CD14-positive monocyte (primary cell): ENCODE results near the gene DBN1. TPM values are rescaled to one million over a fixed set of nuclear protein-coding genes. Genes with fewer than 3 reads are reported as not detected.

Experiments
- DNase-seq, 3 donors: peaks; one replicate each; pipeline ENCODE4 v3.0.0-alpha.2; 2011 to 2022
- H2AFZ ChIP-seq: 2 replicates; pipeline ENCODE4 v1.6.0; 2012; ENCODE audit warnings: mild to moderate bottlenecking, low read depth, low read length, inconsistent platforms; ENCODE audit not compliant: insufficient read depth, poor library complexity, severe bottlenecking
- H3K27ac ChIP-seq, 2 donors: 1 replicate in 1 of 2; 2 replicates in 1 of 2; pipeline ENCODE4 v1.5.1; 2012 to 2013; ENCODE audit warnings: low read length in 2 of 2, control low read depth in 1 of 2, inconsistent platforms in 1 of 2, low read depth in 1 of 2, mild to moderate bottlenecking in 1 of 2
- H3K27me3 ChIP-seq, 2 donors: one replicate each; pipeline versions ENCODE4 v1.6.0 to v1.6.1; 2011 to 2013; ENCODE audit warnings: low read length in 2 of 2; ENCODE audit not compliant: control insufficient read depth in 2 of 2, insufficient read depth in 2 of 2
- H3K36me3 ChIP-seq, 2 donors: replicated peaks in 1 of 2; 1 replicate in 1 of 2; 2 replicates in 1 of 2; pipeline versions ENCODE4 v1.5.1 to v1.6.1; 2012 to 2013; ENCODE audit warnings: low read length in 2 of 2, control low read depth in 1 of 2, inconsistent platforms in 1 of 2, mild to moderate bottlenecking in 1 of 2; ENCODE audit not compliant: insufficient read depth in 2 of 2, control insufficient read depth in 1 of 2
- H3K4me1 ChIP-seq, 2 donors: 1 replicate in 1 of 2; 2 replicates in 1 of 2; pipeline versions ENCODE4 v1.5.1 to v1.6.1; 2012 to 2013; ENCODE audit warnings: low read length in 2 of 2, control low read depth in 1 of 2, inconsistent platforms in 1 of 2, mild to moderate bottlenecking in 1 of 2, moderate library complexity in 1 of 2; ENCODE audit not compliant: insufficient read depth in 2 of 2, control insufficient read depth in 1 of 2
- H3K4me2 ChIP-seq: replicated peaks from 2 replicates; pipeline ENCODE3; 2012; ENCODE audit warnings: low read length, moderate library complexity, mild to moderate bottlenecking; ENCODE audit not compliant: poor library complexity, severe bottlenecking; ENCODE audit errors: extremely low read depth
- H3K4me3 ChIP-seq, 3 experiments: fragments of 200-600 bp in 1 of 3; sonication (generic) in 1 of 3; replicated peaks in 1 of 3; 1 replicate in 2 of 3; 2 replicates in 1 of 3; pipeline ENCODE4 v1.5.1; 2011 to 2013; ENCODE audit warnings: low read length in 3 of 3, mild to moderate bottlenecking in 3 of 3, control low read depth in 2 of 3, low read depth in 2 of 3, inconsistent platforms in 1 of 3, moderate library complexity in 1 of 3
- H3K79me2 ChIP-seq: 2 replicates; pipeline ENCODE4 v1.6.0; 2012; ENCODE audit warnings: mild to moderate bottlenecking, control low read depth, inconsistent platforms, low read length, moderate library complexity; ENCODE audit not compliant: insufficient read depth
- H3K9ac ChIP-seq: 2 replicates; pipeline ENCODE4 v1.6.0; 2017; ENCODE audit warnings: low read length, mild to moderate bottlenecking; ENCODE audit not compliant: insufficient read depth, poor library complexity, severe bottlenecking
- H3K9me3 ChIP-seq, 2 donors: replicated peaks in 1 of 2; 1 replicate in 1 of 2; 2 replicates in 1 of 2; pipeline versions ENCODE4 v1.5.1 to v1.6.1; 2012 to 2013; ENCODE audit warnings: low read length in 2 of 2, control low read depth in 1 of 2; ENCODE audit not compliant: control insufficient read depth in 1 of 2, insufficient read depth in 1 of 2
- H4K20me1 ChIP-seq: 2 replicates; pipeline ENCODE4 v1.6.0; 2012; ENCODE audit warnings: mild to moderate bottlenecking, low read length, control low read depth, moderate library complexity; ENCODE audit not compliant: insufficient read depth
- H3K27ac Mint-ChIP-seq, 7 donors: one replicate each; pipeline ENCODE4 v1.8.0; 2020; ENCODE audit warnings: mild to moderate bottlenecking in 7 of 7, mixed read lengths in 7 of 7, moderate library complexity in 6 of 7, inconsistent platforms in 2 of 7
- H3K27me3 Mint-ChIP-seq, 3 donors: one replicate each; pipeline ENCODE4 v1.8.0; 2021 to 2022; ENCODE audit warnings: low read depth in 3 of 3, mild to moderate bottlenecking in 3 of 3, mixed read lengths in 3 of 3, moderate library complexity in 3 of 3, inconsistent platforms in 1 of 3
- H3K36me3 Mint-ChIP-seq, 2 donors: one replicate each; pipeline ENCODE4 v1.8.0; 2020; ENCODE audit warnings: mixed read lengths in 2 of 2, inconsistent platforms in 1 of 2, mild to moderate bottlenecking in 1 of 2
- H3K4me1 Mint-ChIP-seq: one replicate; pipeline ENCODE4 v1.8.0; 2020; ENCODE audit warnings: mild to moderate bottlenecking, mixed read lengths
- H3K4me3 Mint-ChIP-seq, 2 donors: one replicate each; pipeline ENCODE4 v1.8.0; 2020; ENCODE audit warnings: mild to moderate bottlenecking in 2 of 2, mixed read lengths in 2 of 2, moderate library complexity in 1 of 2
- H3K9me3 Mint-ChIP-seq, 7 donors: one replicate each; pipeline ENCODE4 v1.8.0; 2020 to 2022; ENCODE audit warnings: mixed read lengths in 7 of 7, mild to moderate bottlenecking in 6 of 7, moderate library complexity in 6 of 7, inconsistent platforms in 2 of 7
- WGBS: methylation state at CpG from one replicate; pipeline ENCODE4 v1.1.5; 2013; ENCODE audit warnings: missing lambda C conversion rate; ENCODE audit not compliant: insufficient coverage; 5-methylcytosine and 5-hydroxymethylcytosine counted together
- intact Hi-C, 2 donors: fragments of 100-400 bp; cut with micrococcal nuclease; formaldehyde crosslinking; loops; one replicate each; pipeline versions ENCODE4 v1.15.0 to v1.15.1; 2023
- polyA plus RNA-seq, 3 donors: library from polyadenylated mRNA; depleted of rRNA in 1 of 3; unstranded in 2 of 3; stranded (reverse) in 1 of 3; fragments of 300-500 nt in 2 of 3; fragments of >200 nt in 1 of 3; fragmentation: Illumina TruSeq in 2 of 3; gene quantifications; 1 replicate in 2 of 3; 2 replicates in 1 of 3; pipeline ENCODE4 v1.2.3, GENCODE V29; 2012 to 2021
- TF ChIP-seq, protein P1 (sequence below): fragments of 200-600 bp; IDR thresholded peaks from one replicate; pipeline ENCODE4 v1.8.0; 2022; ENCODE audit warnings: antibody characterized with exemption, mild to moderate bottlenecking

DBN1 gene
- polyA plus RNA-seq, 3 donors = 0.71 to 1.6 (median 0.73) TPM

DNA sequence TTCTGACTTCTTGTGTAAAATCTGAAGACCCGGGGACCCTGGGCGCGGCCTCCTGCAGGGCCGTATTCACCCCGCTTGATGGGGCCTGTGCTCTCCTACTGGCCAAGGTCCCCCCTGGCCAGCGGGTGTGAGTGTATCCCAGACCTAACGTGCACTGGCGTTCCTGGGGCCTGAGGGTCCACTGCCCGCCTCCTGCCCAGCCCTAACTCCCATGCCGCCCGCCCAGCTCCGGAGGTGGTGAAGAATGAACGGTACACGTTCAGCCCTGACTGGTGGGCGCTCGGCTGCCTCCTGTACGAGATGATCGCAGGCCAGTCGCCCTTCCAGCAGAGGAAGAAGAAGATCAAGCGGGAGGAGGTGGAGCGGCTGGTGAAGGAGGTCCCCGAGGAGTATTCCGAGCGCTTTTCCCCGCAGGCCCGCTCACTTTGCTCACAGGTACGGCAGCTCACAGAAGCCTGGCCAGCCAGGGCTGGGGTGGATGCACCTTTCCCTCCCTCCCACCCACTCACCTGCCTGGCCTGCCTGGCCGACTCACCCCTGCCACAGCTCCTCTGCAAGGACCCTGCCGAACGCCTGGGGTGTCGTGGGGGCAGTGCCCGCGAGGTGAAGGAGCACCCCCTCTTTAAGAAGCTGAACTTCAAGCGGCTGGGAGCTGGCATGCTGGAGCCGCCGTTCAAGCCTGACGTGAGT lies 37.4 kb downstream of the DBN1 start:
- intact Hi-C loops = no loop called here
- Mint-ChIP-seq H3K9me3 (no peaks in the 10 kb centered on the region), H3K4me3 (no peak overlapping the region), H3K27me3 (peaks cover 0 to 1% (median 0%) of the 10 kb centered on the region in 3 donors), H3K4me1 (peaks cover 20% of the 10 kb centered on the region), H3K27ac (peak overlapping the region in 1 of 7 donors; percentile 63), H3K36me3 (peaks cover 78 to 98% of the 10 kb centered on the region in 2 donors)
- Histone ChIP-seq H3K4me1 (peaks cover 22 to 27% of the 10 kb centered on the region in 2 donors), H3K9ac (no peak overlapping the region), H3K4me3 (no peak overlapping the region), H3K36me3 (peaks cover 85 to 100% of the 10 kb centered on the region in 2 donors), H2AFZ (no peak overlapping the region), H3K27me3 (no peaks in the 10 kb centered on the region), H3K79me2 (peaks cover 52% of the 10 kb centered on the region), H3K4me2 (no peak overlapping the region), H4K20me1 (peaks cover 100% of the 10 kb centered on the region), H3K27ac (no peak overlapping the region), H3K9me3 (no peaks in the 10 kb centered on the region)
- WGBS = 94% methylated on average over 29 of the region's 37 CpGs
- TF ChIP-seq, protein P1, sequence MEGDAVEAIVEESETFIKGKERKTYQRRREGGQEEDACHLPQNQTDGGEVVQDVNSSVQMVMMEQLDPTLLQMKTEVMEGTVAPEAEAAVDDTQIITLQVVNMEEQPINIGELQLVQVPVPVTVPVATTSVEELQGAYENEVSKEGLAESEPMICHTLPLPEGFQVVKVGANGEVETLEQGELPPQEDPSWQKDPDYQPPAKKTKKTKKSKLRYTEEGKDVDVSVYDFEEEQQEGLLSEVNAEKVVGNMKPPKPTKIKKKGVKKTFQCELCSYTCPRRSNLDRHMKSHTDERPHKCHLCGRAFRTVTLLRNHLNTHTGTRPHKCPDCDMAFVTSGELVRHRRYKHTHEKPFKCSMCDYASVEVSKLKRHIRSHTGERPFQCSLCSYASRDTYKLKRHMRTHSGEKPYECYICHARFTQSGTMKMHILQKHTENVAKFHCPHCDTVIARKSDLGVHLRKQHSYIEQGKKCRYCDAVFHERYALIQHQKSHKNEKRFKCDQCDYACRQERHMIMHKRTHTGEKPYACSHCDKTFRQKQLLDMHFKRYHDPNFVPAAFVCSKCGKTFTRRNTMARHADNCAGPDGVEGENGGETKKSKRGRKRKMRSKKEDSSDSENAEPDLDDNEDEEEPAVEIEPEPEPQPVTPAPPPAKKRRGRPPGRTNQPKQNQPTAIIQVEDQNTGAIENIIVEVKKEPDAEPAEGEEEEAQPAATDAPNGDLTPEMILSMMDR = no peak
- DNase-seq = no peak

DNA sequence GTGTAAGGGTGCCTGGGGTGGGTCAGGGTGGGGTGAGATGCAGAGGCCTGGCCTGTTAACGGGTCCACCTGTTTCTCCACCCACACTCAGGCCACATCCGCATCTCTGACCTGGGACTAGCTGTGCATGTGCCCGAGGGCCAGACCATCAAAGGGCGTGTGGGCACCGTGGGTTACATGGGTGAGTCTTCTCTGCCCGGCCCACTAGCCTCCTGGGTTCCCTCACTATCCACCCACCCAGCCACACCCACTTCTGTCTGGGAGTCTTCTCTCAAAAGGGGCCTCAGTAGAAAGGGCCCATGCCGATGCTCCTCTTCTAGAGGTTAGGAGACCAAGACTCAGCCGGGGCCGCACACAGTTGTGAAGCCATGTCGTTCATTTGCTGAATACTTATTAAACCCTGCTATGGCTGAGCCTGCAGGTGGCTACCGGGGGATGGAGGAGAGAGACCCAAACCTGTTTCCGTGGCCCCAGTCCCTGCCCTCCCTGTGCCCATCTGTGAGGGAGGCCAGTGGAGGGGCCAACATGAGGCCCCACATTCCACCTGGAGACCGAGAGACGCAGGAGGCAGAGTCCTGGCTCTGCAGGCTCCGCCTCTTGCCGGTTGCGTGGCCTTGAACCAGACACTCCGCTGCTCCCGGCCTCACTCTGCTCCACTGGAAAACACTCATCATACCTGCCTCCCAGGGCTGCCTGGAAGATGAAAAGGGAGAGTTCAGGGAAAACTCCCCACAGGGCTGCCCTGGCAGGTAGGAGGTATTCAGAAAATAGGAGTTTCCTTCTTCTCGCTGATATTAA lies 38.3 kb downstream of the DBN1 start:
- Histone ChIP-seq H3K36me3 (peaks cover 85 to 100% of the 10 kb centered on the region in 2 donors), H3K4me3 (no peak overlapping the region), H4K20me1 (peaks cover 100% of the 10 kb centered on the region), H3K27ac (no peak overlapping the region), H3K27me3 (no peaks in the 10 kb centered on the region), H3K9ac (no peak overlapping the region), H2AFZ (no peak overlapping the region), H3K4me1 (peaks cover 30 to 35% of the 10 kb centered on the region in 2 donors), H3K4me2 (no peak overlapping the region), H3K9me3 (no peaks in the 10 kb centered on the region), H3K79me2 (peaks cover 60% of the 10 kb centered on the region)
- Mint-ChIP-seq H3K9me3 (no peaks in the 10 kb centered on the region), H3K4me1 (peaks cover 28% of the 10 kb centered on the region), H3K36me3 (peaks cover 78 to 98% of the 10 kb centered on the region in 2 donors), H3K27ac (peak overlapping the region in 4 of 7 donors; percentile 25 to 66 (median 46)), H3K4me3 (no peak overlapping the region), H3K27me3 (peaks cover 0 to 1% (median 0%) of the 10 kb centered on the region in 3 donors)
- intact Hi-C loops = no loop called here
- DNase-seq = no peak
- WGBS = 98% methylated on average over 11 of the region's 20 CpGs
- TF ChIP-seq, protein P1 = no peak
